ENCODE data around the gene GIMAP7.

DNA sequence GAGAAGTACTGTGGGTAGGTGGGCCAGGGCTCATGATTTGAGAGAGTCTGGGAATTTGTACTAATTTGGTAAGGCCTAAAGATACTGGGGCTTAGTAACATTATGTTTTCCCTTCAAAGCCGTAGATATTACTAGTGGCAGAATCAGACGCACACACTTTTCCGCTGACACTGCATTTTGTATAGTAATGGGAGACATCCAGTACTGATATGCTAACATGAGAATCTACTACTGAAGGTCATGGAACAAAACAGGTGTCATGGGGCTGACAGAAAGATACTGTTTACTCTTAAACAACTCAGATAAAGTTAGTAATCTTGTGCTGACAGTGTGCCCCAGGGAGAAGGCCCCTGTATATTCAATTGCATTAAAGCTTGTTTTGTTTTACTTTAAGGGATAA is 11.1 kb upstream of the GIMAP7 start:
- TF ChIP-seq, protein P1, sequence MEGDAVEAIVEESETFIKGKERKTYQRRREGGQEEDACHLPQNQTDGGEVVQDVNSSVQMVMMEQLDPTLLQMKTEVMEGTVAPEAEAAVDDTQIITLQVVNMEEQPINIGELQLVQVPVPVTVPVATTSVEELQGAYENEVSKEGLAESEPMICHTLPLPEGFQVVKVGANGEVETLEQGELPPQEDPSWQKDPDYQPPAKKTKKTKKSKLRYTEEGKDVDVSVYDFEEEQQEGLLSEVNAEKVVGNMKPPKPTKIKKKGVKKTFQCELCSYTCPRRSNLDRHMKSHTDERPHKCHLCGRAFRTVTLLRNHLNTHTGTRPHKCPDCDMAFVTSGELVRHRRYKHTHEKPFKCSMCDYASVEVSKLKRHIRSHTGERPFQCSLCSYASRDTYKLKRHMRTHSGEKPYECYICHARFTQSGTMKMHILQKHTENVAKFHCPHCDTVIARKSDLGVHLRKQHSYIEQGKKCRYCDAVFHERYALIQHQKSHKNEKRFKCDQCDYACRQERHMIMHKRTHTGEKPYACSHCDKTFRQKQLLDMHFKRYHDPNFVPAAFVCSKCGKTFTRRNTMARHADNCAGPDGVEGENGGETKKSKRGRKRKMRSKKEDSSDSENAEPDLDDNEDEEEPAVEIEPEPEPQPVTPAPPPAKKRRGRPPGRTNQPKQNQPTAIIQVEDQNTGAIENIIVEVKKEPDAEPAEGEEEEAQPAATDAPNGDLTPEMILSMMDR (conservative IDR thresholded peaks at IDR 0.05) = no peak
- TF ChIP-seq ZFX (IDR thresholded peaks at IDR 0.05) = no peak

All from C4-2B (cell line).